ENCODE data around the gene CRYBG2. TPM values are rescaled to one million over a fixed set of nuclear protein-coding genes. Genes with fewer than 3 reads are reported as not detected.

The CRYBG2 gene
- total and polyA plus RNA-seq, 10 of the 15 experiments (the other 5 are each of a cell fraction or from before 2014, with no cell fraction given), result 0.03 to 1.2 (median 0.11) TPM; not detected in 4

GRCh38 chr1:26370591-26371382, 16.9 kb upstream of the CRYBG2 start:
- in situ Hi-C loops (cut with MboI), result no loop called here
- ChIA-PET CTCF (interaction anchor here (1.1 kb wide), 1 partner anchor 85 kb away, joined by 3 read pairs; no protein-coding TSS in a partner anchor), SMC1A (ENCODE audit: uncharacterized antibody, unreplicated experiment) (no interaction called here), POLR2A (interaction anchor here (0.7 kb wide), 1 partner anchor 11 kb away, joined by 4 read pairs; no protein-coding TSS in a partner anchor), RAD21 (ENCODE audit: unreplicated experiment) (no interaction called here)
- Histone ChIP-seq H3K4me2 (ENCODE audit: control insufficient read depth, insufficient read depth) (no peak overlapping the region), H3K36me3 (ENCODE audit: control insufficient read depth in 2 of 2, insufficient read depth in 2 of 2, low read length in 1 of 2) (no peaks in the 10 kb centered on the region), H3K4me1 (ENCODE audit: control insufficient read depth, insufficient read depth, low read length) (0 out of 2 replicates have a peak, but pooled peaks cover 7% of the 10 kb centered on the region), H3K9ac (ENCODE audit: control insufficient read depth, insufficient read depth, low read length) (no peak overlapping the region), H2AFZ (ENCODE audit: control insufficient read depth, low read depth, low read length) (no peak overlapping the region), H3K79me2 (ENCODE audit: control insufficient read depth, insufficient read depth, low read length) (no peaks in the 10 kb centered on the region), H4K20me1 (ENCODE audit: control insufficient read depth, insufficient read depth) (no peaks in the 10 kb centered on the region), H3K9me3 (replicated peaks; ENCODE audit: control insufficient read depth, insufficient read depth, low read length) (no peaks in the 10 kb centered on the region; the same call in 2 of the 3 replicates), H3K27me3 (replicated peaks in 1 of 2; ENCODE audit: control insufficient read depth in 2 of 2, insufficient read depth in 2 of 2, low read length in 1 of 2) (no peaks in the 10 kb centered on the region), H3K27ac (ENCODE audit: control insufficient read depth, insufficient read depth) (no peak overlapping the region), H3K4me3 (no peak overlapping the region)
- BruUV-seq (replicated peaks), result no TSS peak
- TF ChIP-seq ZBTB33 (IDR thresholded peaks at IDR 0.05) (no peak), IRF4 (IDR thresholded peaks at IDR 0.05; ENCODE audit: low read depth, low read length) (no peak), ZNF592 (IDR thresholded peaks at IDR 0.05) (no peak), MAX (IDR thresholded peaks at IDR 0.05; ENCODE audit: low read depth, low read length) (no peak), KDM1A (IDR thresholded peaks at IDR 0.05; ENCODE audit: borderline replicate concordance) (no peak)
- no peak for DNase-seq (ENCODE audit: low read depth, low spot score)
- ATAC-seq, result no peak
- intact Hi-C loops (cut with micrococcal nuclease; ENCODE audit: unreplicated experiment), result no loop called here
- no peak for FAIRE-seq
- WGBS (ENCODE audit: insufficient coverage, insufficient replicate concordance, low lambda C conversion rate, missing lambda C conversion rate), result 8% methylated on average over 6 of the region's 6 CpGs

Data from GM12878 (cell line).